GOT3 (cell line): ENCODE data around the gene CHD6.

Experiments used
- DNase-seq: peaks from one replicate; lab custom pipeline; 2025; ENCODE audit warnings: mixed read lengths; lab: John Stamatoyannopoulos, UW

CHD6 gene

DNA sequence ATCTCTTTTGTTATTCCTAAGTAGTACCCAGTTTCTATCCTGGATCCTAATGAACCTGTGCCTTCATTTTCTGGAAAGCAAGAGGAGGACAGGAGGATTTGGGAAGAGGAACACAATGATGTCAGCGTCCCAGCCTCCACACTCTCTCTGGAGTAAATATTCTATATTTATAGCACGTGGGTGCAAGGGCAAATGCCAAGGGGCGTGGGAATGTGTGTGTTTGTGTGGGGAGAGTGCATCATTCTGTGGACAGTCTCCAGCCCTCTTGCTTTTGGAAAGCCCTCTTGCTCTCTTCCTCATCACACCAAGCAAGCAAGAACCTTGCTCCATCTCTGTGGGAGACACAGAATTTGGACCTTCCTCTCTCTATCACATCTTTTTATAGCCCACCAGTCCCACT is 148.3 kb downstream of the CHD6 start:
- DNase-seq = no peak

DNA sequence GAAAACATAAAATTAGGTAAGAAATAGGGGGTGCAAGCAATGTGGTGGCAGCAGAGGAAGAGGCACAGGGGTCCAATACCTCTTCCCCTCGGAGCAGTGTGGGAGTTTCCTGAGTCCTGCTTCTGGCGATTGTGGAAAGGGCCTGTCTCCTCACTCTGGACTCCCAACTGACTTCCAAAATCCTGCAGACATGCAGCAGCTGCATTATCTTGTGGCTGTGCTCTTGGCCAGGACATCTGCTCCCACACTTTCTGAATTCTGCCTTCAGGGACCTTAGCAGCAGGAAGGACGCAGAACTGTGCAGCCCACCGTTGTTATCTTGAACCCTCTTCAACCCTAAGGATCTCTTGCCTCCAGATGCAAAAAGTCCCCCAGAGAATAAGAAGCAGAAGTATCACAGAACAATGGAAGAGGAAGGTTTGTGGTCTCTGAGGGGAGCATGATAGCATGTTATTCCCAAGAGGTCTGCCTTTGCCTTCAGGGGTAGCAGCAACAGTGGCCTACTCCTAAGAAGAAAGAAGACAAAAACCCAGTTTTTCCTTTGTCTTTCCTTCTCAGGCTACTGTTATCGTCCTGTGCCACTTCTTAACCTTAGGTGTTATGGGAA is 149.1 kb downstream of the CHD6 start:
- no peak for DNase-seq

- no peak for DNase-seq
Observed at GRCh38 chr20:41467690-41468089, 150.5 kb downstream of the CHD6 start.

GRCh38 chr20:41467220-41467619 is 151.0 kb downstream of the CHD6 start:
- DNase-seq = no peak

GRCh38 chr20:41463567-41463966 is 154.6 kb downstream of the CHD6 start:
- no peak for DNase-seq

DNA sequence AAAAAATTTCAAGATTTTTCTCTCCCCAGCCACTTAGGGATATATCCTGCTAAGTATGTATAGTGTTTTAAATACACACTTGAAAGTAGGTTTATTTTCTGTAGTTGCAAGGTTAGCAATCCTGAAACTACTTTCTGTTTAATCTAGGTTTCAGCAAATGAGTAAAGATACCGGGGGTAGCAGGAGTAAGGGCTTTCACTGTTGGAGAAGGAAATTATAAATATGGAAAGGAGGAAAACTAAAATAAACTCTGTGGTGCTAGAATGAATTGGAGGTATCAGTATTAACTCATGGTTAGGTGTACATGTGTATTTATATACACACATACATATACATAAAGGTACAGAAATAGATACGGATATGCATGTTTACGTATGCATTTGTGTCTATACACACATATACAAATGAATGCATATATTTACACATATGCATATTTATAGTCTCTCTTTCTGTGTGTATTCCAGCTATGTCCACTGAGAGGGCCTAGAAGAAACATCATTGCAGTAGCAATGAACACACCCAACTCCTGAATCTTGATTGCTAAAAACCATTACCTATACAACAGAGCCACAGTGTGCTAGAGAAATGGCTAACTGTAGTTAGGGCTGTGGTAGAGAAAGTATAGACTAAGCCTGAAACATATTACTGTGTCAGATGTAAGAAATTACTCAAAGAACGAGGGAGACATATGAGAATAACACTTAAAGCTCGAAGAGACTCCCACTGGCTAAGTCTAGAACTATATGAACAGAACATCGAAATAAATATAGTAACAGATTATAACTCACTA is 155.6 kb downstream of the CHD6 start:
- DNase-seq = no peak

- DNase-seq = no peak
Observed at GRCh38 chr20:41458761-41459160, 159.4 kb downstream of the CHD6 start.

DNA sequence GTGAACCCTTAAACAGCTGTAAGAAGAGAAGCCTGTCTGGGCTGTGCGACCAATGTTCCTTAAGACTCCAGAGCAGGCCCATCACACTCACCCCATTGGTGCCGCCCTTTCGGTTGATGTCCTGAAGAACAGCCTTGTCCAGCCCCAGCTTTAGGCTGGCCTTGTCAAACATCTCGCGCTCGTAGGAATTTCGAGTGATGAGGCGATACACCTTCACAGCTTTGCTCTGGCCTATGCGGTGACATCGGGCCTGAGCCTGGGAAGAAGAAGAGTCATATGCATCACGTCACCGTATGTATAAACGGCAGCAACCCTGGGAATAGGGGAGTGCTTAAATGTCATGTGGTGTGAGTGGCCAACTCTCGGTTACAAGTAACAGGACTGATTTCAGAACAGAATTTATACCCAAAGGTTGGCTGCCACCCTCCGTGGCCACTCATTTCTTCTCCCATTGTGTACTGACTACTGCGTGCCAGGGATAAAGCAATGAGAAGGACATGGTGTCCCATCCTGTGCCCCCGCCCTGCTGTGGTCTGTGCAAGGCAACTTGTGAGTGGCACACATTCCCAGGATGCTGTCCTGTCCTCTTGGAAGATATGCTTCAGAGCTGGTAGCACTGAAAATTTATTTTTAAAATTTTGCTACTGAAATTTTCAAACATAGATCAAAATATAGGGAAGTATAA is 160.9 kb downstream of the CHD6 start:
- no peak for DNase-seq

DNA sequence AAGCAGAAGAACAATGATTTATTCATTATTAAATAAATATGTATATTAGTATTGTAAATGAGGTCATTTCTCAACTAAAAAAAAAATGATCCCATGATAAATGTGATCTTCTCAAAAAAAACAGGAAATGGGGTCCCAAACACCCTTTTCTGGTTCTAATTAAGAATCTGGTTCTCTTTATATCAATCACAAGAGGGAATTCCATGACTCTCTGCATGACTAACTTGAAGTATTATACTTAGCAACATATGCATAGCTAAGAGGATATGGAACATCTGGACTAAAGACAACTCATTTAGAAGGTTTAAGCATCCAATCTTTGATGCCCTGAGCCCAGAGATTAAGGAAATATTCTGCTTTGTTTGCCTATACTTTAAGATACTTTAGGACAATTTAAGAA is 161.8 kb downstream of the CHD6 start:
- DNase-seq = no peak

GRCh38 chr20:41454250-41454649 is 163.9 kb downstream of the CHD6 start:
- DNase-seq = no peak

- no peak for DNase-seq
Observed at GRCh38 chr20:41453010-41453950, 164.9 kb downstream of the CHD6 start.

- DNase-seq = no peak
Observed at GRCh38 chr20:41452226-41452625, 166.0 kb downstream of the CHD6 start.

DNA sequence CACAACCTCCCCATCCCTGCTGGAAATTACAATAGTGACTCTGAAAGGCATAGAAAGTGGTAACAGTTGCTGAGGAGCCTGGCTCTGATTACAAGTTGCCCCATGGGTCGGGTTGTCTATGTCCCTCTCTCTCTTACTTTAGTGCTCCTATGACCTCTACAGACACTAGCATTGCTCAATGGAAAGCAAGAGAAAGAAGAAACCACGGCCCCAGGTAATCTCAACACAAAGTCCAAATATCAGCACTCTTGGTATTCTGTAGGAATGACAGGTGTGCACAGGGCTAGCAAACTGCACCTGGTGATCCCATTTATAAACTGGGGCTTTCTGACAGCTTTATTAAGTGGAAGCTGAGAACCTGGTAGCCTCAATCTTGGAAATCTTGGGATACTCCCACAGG is 171.2 kb downstream of the CHD6 start:
- DNase-seq = no peak

DNA sequence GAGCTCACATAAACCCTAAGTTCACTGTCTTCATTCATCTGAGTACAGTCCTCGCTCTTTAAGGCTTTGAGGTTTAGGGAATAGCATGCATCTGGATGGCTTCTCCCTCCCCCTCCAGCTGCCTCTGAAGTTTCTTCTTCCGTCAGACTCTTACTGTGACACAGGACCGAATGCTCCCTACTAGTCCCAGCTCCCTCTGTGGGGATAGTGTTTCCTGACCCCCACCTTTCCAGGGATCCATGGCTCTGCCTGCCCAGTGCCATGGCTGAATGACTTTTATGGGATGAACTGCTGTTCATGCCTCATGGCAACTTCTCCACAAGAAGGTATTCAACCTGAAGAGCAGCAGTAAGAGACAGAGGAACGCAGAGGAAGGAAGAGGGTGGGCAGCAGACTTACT is 171.7 kb downstream of the CHD6 start:
- no peak for DNase-seq

- no peak for DNase-seq
Observed at GRCh38 chr20:41444821-41445220, 173.4 kb downstream of the CHD6 start.

GRCh38 chr20:41443691-41444090 is 174.5 kb downstream of the CHD6 start:
- no peak for DNase-seq

DNA sequence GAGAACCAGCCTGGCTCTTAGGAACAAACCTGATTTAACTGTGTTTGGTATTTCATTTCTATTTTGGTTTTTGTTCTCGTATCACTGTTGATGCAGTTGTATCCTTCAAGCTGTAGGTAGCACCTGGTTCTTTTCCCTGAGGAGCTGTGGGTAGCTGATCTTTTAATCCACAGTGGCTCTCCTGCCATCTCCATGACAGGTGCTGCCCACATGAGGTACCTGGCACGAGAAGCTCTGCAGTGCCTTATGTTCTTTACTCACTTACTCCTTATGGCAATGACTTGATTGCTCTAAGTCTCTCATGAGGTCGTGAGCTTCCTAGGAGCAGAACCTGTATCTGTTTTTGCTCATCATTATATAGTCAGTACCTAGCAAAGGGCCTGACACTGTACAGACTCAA is 177.3 kb downstream of the CHD6 start:
- DNase-seq = no peak

DNA sequence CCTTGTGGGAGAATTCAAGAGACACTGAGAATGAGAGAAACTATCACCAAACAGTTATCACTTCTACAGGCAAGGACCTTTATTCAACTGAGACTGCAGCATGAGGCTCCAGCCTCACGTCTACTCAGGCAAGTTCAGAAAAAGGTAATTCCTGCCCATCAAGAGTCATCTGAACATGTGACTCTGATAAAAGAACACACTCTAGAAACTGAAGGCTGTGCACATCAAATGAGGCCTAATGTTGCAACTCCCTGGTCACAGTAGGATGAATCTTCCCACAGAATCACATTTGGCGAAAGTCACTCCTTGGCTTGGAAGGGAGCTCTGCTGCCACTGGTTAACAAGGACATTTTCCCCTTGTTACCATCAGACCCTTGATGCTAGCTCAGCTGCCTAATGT is 180.3 kb downstream of the CHD6 start:
- DNase-seq = no peak

- DNase-seq = no peak
Observed at GRCh38 chr20:41436679-41437078, 181.5 kb downstream of the CHD6 start.

- no peak for DNase-seq
Observed at GRCh38 chr20:41433203-41433602, 185.0 kb downstream of the CHD6 start.

GRCh38 chr20:41432746-41433145 is 185.4 kb downstream of the CHD6 start:
- no peak for DNase-seq

DNA sequence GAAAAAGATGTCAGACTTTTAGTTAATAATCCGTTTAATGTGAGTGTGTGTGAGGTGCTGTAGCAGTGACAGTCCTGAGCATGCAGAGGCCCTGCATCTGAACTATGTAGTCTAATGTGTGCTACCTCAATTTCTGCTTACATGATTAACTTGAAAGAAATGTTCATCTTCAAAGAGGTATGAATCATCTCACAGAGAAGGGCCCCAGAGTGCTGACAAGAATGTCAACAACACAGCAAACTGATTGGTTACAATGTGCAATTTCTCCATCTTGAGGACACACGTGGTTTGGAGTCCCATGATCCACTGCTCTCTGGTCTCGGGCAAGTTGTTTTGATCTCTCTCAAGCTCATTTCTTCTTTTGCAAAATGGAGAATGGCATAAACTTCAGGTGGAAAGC is 189.9 kb downstream of the CHD6 start:
- no peak for DNase-seq
